Mucosa of descending colon (tissue), 3 donors: ENCODE results near the gene SLC35B4. TPM values are rescaled to one million over a fixed set of nuclear protein-coding genes. Genes with fewer than 3 reads are reported as not detected.

Experiments used
- ATAC-seq: fragments of 200-7000 bp; cut with Tn5 transposase; one replicate; pipeline ENCODE4 v1.9.1; 2020; ENCODE audit warnings: mild to moderate bottlenecking, moderate library complexity
- DNase-seq, 3 donors: peaks; one replicate each; pipeline ENCODE4 v3.0.0-alpha.2; 2020
- H3K36me3 ChIP-seq: fragments of 200-600 bp; one replicate; pipeline ENCODE4 v1.8.0; 2021; ENCODE audit warnings: low read depth, mild to moderate bottlenecking
- H3K4me1 ChIP-seq: fragments of 200-600 bp; one replicate; pipeline ENCODE4 v1.8.0; 2021; ENCODE audit warnings: low read depth, mild to moderate bottlenecking
- H3K4me3 ChIP-seq: fragments of 200-600 bp; one replicate; pipeline ENCODE4 v1.8.0; 2021; ENCODE audit warnings: mild to moderate bottlenecking
- H3K9me3 ChIP-seq: fragments of 200-600 bp; one replicate; pipeline ENCODE4 v1.8.0; 2021; ENCODE audit warnings: mild to moderate bottlenecking
- intact Hi-C, 2 donors: fragments of 100-400 bp; cut with DNase I in 1 of 2; cut with micrococcal nuclease in 1 of 2; formaldehyde crosslinking; loops; one replicate each; pipeline versions ENCODE4 v1.11.0 to v1.11.1; 2022; cut with DNase I, micrococcal nuclease
- total RNA-seq, 3 donors: library from RNA; stranded (reverse); fragmentation: NEBNext Ultra II Directional in 2 of 3; extraction: Animal tissue kit (Norgen Biotek cat#: 25700) in 2 of 3; gene quantifications; one replicate each; pipeline versions ENCODE4 v1.2.1 to v1.2.4, GENCODE V29; 2021 to 2023
- TF ChIP-seq, protein P1 (sequence below): fragments of 200-600 bp; IDR thresholded peaks from one replicate; pipeline ENCODE4 v1.8.0; 2022; ENCODE audit warnings: antibody characterized with exemption, mild to moderate bottlenecking
- donor health status: DM: no; HTN: no; CAD: no; lungs with moderate emphysema.
- donor health status: DM: no; HTN: no; CAD: no.
- donor health status: DM: no; HTN: yes; CAD: no.

The SLC35B4 gene
- total RNA-seq, 3 donors from 2014 or later: 6.1 to 14.1 (median 9.0) TPM

DNA sequence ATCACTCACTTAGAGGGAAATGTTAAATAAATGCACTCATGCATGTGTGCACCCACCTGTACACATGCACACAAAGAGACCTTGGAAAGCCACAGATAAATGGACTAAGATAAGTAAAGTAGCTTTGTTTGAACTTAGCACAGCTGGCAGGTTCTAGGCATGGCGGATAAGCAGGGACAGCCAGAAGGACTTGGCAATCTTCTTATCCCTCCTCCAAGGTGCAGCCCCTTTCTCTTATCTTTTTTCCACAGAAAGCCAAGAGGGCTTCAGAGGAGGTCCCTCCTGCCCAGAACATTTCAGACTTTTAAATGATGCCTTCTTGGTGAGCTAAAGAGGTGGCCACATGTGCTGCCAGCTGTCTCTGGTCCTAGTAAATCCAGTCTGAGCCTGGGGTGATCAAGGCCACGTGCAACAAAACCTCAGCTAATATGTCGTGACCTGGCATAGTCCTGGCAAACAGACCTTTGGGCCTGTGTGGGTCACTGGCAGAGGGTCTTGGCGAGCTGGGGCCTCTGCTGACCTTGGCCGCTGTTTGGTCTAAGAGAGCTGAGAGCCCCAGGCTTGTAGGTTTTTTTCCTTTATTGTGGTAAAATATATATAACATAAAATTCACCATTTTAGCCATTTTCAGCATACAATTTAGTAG is 43.2 kb upstream of the SLC35B4 start:
- TF ChIP-seq, protein P1, sequence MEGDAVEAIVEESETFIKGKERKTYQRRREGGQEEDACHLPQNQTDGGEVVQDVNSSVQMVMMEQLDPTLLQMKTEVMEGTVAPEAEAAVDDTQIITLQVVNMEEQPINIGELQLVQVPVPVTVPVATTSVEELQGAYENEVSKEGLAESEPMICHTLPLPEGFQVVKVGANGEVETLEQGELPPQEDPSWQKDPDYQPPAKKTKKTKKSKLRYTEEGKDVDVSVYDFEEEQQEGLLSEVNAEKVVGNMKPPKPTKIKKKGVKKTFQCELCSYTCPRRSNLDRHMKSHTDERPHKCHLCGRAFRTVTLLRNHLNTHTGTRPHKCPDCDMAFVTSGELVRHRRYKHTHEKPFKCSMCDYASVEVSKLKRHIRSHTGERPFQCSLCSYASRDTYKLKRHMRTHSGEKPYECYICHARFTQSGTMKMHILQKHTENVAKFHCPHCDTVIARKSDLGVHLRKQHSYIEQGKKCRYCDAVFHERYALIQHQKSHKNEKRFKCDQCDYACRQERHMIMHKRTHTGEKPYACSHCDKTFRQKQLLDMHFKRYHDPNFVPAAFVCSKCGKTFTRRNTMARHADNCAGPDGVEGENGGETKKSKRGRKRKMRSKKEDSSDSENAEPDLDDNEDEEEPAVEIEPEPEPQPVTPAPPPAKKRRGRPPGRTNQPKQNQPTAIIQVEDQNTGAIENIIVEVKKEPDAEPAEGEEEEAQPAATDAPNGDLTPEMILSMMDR: no peak
- intact Hi-C loops: no loop called here
- no peak overlapping the region for H3K4me3 ChIP-seq
- H3K9me3 ChIP-seq: no peaks in the 10 kb centered on the region
- peaks cover 13% of the 10 kb centered on the region for H3K4me1 ChIP-seq
- ATAC-seq: no peak
- DNase-seq: no peak
- no peaks in the 10 kb centered on the region for H3K36me3 ChIP-seq

- no peak overlapping the region for H3K4me3 ChIP-seq
- DNase-seq: no peak
- H3K4me1 ChIP-seq: peaks cover 13% of the 10 kb centered on the region
- no peaks in the 10 kb centered on the region for H3K36me3 ChIP-seq
- intact Hi-C loops: no loop called here
- ATAC-seq: no peak
- no peaks in the 10 kb centered on the region for H3K9me3 ChIP-seq
- TF ChIP-seq, protein P1: no peak
These were observed 40.8 kb upstream of the SLC35B4 start for GRCh38 chr7:134357486-134357885.

GRCh38 chr7:134356421-134356936 is 39.7 kb upstream of the SLC35B4 start:
- peak; percentile 52 to 62 (median 59) for DNase-seq
- no peak overlapping the region for H3K4me3 ChIP-seq
- intact Hi-C loops: no loop called here
- H3K9me3 ChIP-seq: no peaks in the 10 kb centered on the region
- TF ChIP-seq, protein P1: no peak
- peaks cover 13% of the 10 kb centered on the region for H3K4me1 ChIP-seq
- no peaks in the 10 kb centered on the region for H3K36me3 ChIP-seq
- peak; percentile 74 for ATAC-seq

DNA sequence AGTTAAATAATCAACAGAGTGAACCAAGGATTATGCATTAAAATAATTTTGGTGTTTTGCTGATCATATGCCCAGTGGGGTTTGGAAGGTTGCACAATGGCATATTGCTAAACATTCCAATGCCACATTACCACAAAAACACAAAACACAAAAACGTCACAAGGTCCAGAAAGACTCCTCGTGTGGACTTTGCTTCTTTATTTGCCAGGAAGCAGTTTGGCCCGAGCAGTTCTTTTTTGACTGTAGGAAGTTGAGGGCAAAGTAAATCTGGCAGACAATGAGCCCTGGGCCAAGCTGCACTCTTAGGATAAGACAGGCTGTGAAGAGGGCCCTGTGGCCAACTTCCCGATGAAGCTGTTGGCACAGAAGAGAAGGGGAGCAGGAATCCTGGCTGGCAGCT is 39.2 kb upstream of the SLC35B4 start:
- H3K36me3 ChIP-seq: no peaks in the 10 kb centered on the region
- H3K4me1 ChIP-seq: peaks cover 13% of the 10 kb centered on the region
- intact Hi-C loops: no loop called here
- peak; percentile 68 for ATAC-seq
- no peak overlapping the region for H3K4me3 ChIP-seq
- no peaks in the 10 kb centered on the region for H3K9me3 ChIP-seq
- DNase-seq: peak in 2 of 3 donors; percentile 41 to 66
- TF ChIP-seq, protein P1: no peak

GRCh38 chr7:134355004-134355525 is 38.3 kb upstream of the SLC35B4 start:
- TF ChIP-seq, protein P1: no peak
- intact Hi-C loops: no loop called here
- Histone ChIP-seq H3K4me3 (no peak overlapping the region), H3K9me3 (no peaks in the 10 kb centered on the region), H3K36me3 (no peaks in the 10 kb centered on the region), H3K4me1 (peaks cover 13% of the 10 kb centered on the region)
- no peak for DNase-seq
- ATAC-seq: no peak
